ENCODE measurements around the gene CHST8. TPM values are rescaled to one million over a fixed set of nuclear protein-coding genes. Genes with fewer than 3 reads are reported as not detected.

CHST8 gene
- total and polyA plus RNA-seq, 9 donors = 0.48 to 2.5 (median 1.0) TPM; not detected in 1

DNA sequence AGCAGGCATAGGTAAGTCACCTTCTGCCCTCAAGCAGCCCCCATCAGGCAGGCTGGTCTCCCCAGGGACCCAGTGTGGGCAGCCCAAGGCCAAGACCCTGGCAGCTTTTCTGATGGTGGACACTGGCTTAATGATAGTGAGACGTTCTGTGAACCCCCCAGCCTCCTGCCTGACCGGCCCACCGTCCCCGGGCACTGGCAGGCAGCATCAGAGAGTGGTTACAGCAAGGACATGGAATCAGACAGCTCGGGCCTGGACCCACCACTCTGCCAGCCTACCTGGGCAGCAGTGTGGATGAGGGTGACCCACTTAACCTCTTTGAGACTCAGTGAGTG, 129.7 kb downstream of the CHST8 start:
- intact Hi-C loops (cut with DNase I) = no loop called here
- Histone ChIP-seq H3K27me3 (no peaks in the 10 kb centered on the region), H3K9me3 (no peaks in the 10 kb centered on the region), H3K27ac (no peak overlapping the region), H3K4me1 (ENCODE audit: insufficient read depth) (no peaks in the 10 kb centered on the region), H3K4me3 (no peak overlapping the region), H3K36me3 (no peaks in the 10 kb centered on the region)
- TF ChIP-seq POLR2A (IDR thresholded peaks at IDR 0.05) (no peak), EP300 (IDR thresholded peaks at IDR 0.05) (no peak), CTCF (IDR thresholded peaks at IDR 0.05) (no peak)
- DNase-seq = no peak
- WGBS, 3 donors = 71 to 74% (median 72%) methylated on average over 5 of the region's 5 CpGs

DNA sequence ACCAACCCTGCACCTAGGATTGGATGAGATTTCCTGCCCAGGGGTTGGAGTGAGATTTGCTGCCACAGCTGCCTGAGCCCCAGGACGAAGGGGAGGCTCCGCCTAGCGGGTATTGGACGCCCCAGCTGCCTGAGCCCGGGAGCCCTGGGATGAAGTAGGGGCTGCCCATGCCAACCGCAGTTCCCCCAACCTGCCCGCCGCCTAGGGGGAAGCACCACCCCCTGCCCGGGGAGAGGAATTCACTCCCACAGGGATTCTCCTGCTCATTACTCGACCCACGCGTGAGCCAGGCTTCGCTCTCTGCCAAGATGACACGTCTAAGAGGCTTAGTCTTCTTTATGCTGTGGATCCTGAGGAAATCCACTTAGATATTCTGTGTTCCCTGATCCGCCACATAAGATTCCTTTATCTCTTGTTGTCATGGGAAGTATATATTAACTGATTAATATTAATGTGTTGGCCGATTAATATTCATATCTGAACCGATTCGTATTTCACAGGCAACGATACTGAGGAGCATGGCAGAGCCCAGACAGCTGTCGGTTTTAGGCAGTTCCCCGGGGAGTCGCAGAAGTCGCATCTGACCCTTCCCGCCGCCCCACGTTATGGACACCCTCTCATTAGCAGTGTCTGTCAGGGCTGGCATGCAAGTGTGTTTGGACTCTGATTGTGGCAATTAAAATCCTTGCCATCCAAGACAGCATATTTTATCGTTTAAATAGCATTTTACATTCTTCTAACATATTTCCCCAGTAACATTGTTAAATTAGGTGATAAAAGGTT, 130.5 kb downstream of the CHST8 start:
- Histone ChIP-seq H3K27ac (no peak overlapping the region), H3K4me3 (no peak overlapping the region), H3K27me3 (no peaks in the 10 kb centered on the region), H3K4me1 (ENCODE audit: insufficient read depth) (no peaks in the 10 kb centered on the region), H3K9me3 (no peaks in the 10 kb centered on the region), H3K36me3 (no peaks in the 10 kb centered on the region)
- no peak for DNase-seq
- no peak for TF ChIP-seq POLR2A (IDR thresholded peaks at IDR 0.05)
- 37 to 39% (median 38%) methylated on average over 27 of the region's 27 CpGs for WGBS, 3 donors
- intact Hi-C loops (cut with DNase I) = no loop called here

GRCh38 chr19:33752945-33753344, 131.2 kb downstream of the CHST8 start:
- no peak for TF ChIP-seq POLR2A (IDR thresholded peaks at IDR 0.05)
- TF ChIP-seq CTCF (IDR thresholded peaks at IDR 0.05) = no peak
- TF ChIP-seq EP300 (IDR thresholded peaks at IDR 0.05) = no peak
- intact Hi-C loops (cut with DNase I) = no loop called here
- Histone ChIP-seq H3K27ac (no peak overlapping the region), H3K4me3 (no peak overlapping the region), H3K9me3 (no peaks in the 10 kb centered on the region), H3K36me3 (no peaks in the 10 kb centered on the region), H3K27me3 (no peaks in the 10 kb centered on the region), H3K4me1 (ENCODE audit: insufficient read depth) (no peaks in the 10 kb centered on the region)
- DNase-seq = no peak
- WGBS, 3 donors = 66 to 68% (median 68%) methylated on average over 6 of the region's 6 CpGs

- H3K4me3 ChIP-seq = no peak overlapping the region
- H3K4me1 ChIP-seq (ENCODE audit: insufficient read depth) = no peaks in the 10 kb centered on the region
- no peaks in the 10 kb centered on the region for H3K36me3 ChIP-seq
- H3K9me3 ChIP-seq = no peaks in the 10 kb centered on the region
- no peaks in the 10 kb centered on the region for H3K27me3 ChIP-seq
- no peak overlapping the region for H3K27ac ChIP-seq
- TF ChIP-seq POLR2A (IDR thresholded peaks at IDR 0.05) = no peak
- TF ChIP-seq EP300 (IDR thresholded peaks at IDR 0.05) = no peak
- no peak for TF ChIP-seq CTCF (IDR thresholded peaks at IDR 0.05)
- no peak for DNase-seq
- intact Hi-C loops (cut with DNase I) = no loop called here
- WGBS, 3 donors = 55 to 78% (median 72%) methylated on average over 7 of the region's 7 CpGs
These were observed 132.6 kb downstream of the CHST8 start for GRCh38 chr19:33754361-33754760.
